GM06990 (cell line): Measurements from ENCODE around the gene KRT78.

Experiments
- DNase-seq: peaks from one replicate; pipeline ENCODE4 v3.0.0-alpha.2; 2011; ENCODE audit not compliant: insufficient read length; ENCODE audit errors: extremely low read depth
- H3K27me3 ChIP-seq: replicated peaks from 2 replicates; pipeline ENCODE4 v1.6.0; 2011; ENCODE audit warnings: low read length; ENCODE audit not compliant: control insufficient read depth, insufficient read depth
- H3K36me3 ChIP-seq: 2 replicates; pipeline ENCODE4 v1.5.1; 2011; ENCODE audit warnings: low read length; ENCODE audit not compliant: control insufficient read depth, insufficient read depth
- H3K4me3 ChIP-seq: replicated peaks from 2 replicates; pipeline ENCODE4 v1.5.1; 2011; ENCODE audit warnings: low read depth, mild to moderate bottlenecking, control low read depth, low read length
- TF ChIP-seq, protein P1 (sequence below): IDR thresholded peaks from 2 replicates; pipeline ENCODE4 v1.5.1; 2011; ENCODE audit warnings: low read length, control low read depth, mild to moderate bottlenecking, inconsistent platforms; ENCODE audit not compliant: insufficient read depth, poor library complexity, severe bottlenecking

KRT78 gene

DNA sequence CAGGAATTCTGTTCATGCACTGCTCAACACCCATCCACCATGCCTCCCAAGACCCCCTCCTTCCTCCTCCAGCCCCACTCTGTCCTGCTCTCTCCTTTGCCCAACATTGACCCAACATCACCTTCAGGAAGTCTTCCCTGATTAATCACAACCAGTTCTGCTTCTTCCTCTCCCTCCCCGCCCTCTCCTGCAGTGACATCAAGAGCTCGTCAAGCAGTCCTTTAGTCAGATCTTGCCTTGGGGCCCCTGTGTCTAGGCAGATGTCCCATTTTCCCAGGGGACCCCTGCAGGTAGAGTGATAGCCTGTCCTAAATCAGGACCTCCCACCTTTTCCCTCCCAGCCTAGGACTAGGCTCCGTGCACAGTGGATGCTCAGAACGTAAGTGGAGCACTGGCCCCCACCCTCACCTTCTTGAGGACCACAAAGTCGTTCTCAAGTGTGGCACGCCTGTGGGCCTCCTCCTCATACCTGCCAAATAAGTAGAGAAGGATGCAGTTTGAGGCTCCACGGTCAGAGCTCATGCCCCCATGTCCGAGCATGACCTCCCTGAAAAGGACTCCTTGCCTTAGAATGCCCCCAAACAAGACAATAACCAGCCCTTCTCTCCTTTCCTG lies 2.3 kb downstream of the KRT78 start:
- H3K4me3 ChIP-seq: no peak overlapping the region
- TF ChIP-seq, protein P1, sequence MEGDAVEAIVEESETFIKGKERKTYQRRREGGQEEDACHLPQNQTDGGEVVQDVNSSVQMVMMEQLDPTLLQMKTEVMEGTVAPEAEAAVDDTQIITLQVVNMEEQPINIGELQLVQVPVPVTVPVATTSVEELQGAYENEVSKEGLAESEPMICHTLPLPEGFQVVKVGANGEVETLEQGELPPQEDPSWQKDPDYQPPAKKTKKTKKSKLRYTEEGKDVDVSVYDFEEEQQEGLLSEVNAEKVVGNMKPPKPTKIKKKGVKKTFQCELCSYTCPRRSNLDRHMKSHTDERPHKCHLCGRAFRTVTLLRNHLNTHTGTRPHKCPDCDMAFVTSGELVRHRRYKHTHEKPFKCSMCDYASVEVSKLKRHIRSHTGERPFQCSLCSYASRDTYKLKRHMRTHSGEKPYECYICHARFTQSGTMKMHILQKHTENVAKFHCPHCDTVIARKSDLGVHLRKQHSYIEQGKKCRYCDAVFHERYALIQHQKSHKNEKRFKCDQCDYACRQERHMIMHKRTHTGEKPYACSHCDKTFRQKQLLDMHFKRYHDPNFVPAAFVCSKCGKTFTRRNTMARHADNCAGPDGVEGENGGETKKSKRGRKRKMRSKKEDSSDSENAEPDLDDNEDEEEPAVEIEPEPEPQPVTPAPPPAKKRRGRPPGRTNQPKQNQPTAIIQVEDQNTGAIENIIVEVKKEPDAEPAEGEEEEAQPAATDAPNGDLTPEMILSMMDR: no peak
- no peaks in the 10 kb centered on the region; the same call in none of the 2 replicates for H3K27me3 ChIP-seq
- no peaks in the 10 kb centered on the region for H3K36me3 ChIP-seq
- no peak for DNase-seq

DNA sequence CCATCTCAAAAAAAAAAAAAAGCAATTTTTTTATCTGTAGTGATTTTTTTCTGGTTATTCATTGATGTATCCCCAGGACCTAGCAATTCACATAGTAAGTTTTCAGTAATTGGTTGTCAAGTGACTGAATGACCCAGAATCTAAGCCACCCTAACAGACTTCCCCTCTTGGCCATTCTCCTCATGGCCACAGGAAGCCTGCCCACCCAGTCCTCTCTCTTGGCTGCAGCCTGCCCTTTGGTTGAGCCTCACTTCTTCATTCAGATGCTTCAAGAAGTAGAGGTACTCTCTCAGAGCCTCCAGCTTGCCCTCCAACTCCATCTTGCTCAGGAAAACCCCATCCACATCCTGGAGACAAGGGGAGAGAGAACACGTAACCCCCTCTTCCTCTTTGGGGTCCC lies 2.8 kb downstream of the KRT78 start:
- Histone ChIP-seq H3K4me3 (no peak overlapping the region), H3K36me3 (no peaks in the 10 kb centered on the region), H3K27me3 (no peaks in the 10 kb centered on the region; the same call in none of the 2 replicates)
- DNase-seq: no peak
- TF ChIP-seq, protein P1: no peak

DNA sequence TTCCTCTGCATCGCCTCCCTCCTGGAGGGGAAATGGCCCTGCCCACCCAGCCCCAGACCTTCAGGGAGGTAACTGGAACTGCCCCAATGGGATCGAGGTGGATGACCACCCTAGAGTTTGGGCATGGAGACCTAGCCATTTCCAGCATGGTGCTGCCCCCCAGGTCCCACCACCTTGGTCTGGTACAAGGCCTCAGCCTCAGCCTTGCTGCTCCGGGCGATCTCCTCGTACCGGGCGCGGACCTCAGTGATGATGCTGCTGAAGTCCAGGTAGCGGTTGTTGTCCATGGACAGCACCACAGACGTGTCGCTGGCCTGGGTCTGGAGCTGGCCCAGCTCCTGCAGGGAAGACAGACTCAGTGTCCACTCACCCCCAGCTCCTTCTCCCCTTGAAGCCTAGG lies 4.4 kb downstream of the KRT78 start:
- Histone ChIP-seq H3K36me3 (no peaks in the 10 kb centered on the region), H3K27me3 (no peaks in the 10 kb centered on the region; the same call in none of the 2 replicates), H3K4me3 (no peak overlapping the region)
- TF ChIP-seq, protein P1: no peak
- DNase-seq: no peak

DNA sequence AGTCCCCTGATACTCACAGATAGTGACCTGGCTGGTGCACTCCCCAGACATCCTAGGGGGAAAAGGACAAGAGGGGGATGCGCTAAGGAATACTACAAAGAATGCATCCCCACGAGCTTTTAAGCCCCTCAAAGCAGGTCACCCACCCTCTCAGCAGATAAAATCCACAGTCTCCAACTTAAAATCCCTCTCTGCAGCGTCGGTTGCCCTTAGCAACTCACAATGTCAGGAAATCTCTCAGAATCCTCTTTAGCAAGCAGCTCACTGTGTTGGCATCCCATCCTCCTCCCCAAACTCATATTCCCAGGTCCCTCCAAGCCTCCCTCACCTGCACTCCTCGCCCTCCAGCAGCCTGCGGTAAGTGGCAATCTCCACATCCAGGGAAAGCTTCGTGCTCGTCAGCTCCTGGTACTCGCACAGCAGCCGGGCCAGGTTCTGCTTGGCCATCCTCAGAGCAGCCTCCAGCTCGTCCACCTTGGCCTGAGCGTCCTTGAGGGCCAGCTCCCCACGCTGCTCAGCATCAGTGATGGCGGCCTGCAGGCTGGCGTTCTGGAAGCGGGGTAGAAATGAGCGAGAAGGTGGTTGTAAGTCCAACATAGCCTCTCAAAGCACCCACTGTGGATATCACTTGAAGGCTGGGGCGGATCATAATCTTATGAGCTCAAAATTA lies 9.2 kb downstream of the KRT78 start:
- Histone ChIP-seq H3K36me3 (no peaks in the 10 kb centered on the region), H3K27me3 (no peaks in the 10 kb centered on the region; the same call in none of the 2 replicates), H3K4me3 (no peak overlapping the region)
- TF ChIP-seq, protein P1: no peak
- DNase-seq: no peak

DNA sequence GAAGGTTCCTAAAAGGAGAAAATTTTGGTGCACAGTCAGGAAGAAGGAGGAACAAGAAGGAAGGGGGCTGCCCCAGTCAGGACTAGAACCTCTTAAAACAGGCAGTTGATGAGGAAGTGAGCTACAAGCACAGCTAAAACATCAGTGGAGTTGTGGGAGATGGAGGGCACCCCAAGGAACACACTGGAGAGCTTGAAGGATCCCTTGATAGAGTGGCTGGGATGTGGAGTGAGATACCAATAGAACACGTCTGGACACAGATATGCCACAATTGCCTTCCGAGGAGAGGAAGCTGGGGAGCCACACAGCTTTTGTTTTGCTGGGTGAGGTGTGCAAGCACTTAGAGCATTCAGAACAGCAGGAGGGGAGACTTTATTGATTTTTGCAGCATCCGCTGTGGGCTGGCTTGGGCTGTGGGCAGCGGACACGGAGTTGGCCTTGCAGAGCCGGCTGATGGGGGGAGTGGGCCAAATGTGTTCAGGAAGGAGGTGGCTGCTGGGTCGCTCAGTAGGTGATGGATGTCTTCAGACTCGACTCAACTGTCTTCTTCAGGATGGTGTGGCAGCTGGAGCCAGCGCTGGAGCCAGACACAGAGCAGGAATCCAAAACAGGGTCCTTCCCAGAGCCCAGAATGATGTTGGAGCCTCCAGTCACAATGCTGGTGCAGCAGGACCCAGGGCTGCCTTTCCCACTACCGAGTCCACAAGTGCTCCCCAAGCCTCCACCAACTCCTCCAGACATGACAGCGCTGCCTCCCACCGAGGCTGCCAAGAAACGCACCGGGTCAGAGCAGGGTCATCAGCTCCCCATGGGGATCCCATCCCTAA lies 10.0 kb downstream of the KRT78 start:
- H3K4me3 ChIP-seq: no peak overlapping the region
- TF ChIP-seq, protein P1: no peak
- H3K27me3 ChIP-seq: no peaks in the 10 kb centered on the region; the same call in none of the 2 replicates
- DNase-seq: no peak
- no peaks in the 10 kb centered on the region for H3K36me3 ChIP-seq
